Thyroid gland (tissue), 4 donors: ENCODE measurements around the gene PRRG2.

ENCODE experiments used
- POLR2A ChIP-seq, 2 donors: fragments of 450-650 bp; IDR thresholded peaks; one replicate each; pipeline ENCODE4 v1.6.1; 2017; ENCODE audit warnings: antibody characterized with exemption in 2 of 2, mild to moderate bottlenecking in 2 of 2, moderate library complexity in 1 of 2
- TF ChIP-seq, protein P1 (sequence below), 6 experiments: fragments of 200-600 bp in 3 of 6; fragments of 450-650 bp in 3 of 6; sonication (generic) in 3 of 6; IDR thresholded peaks; one replicate each; pipeline ENCODE4 v1.5.1; 2016 to 2019; ENCODE audit warnings: antibody characterized with exemption in 6 of 6, mild to moderate bottlenecking in 2 of 6, inconsistent platforms in 1 of 6, moderate library complexity in 1 of 6

DNA sequence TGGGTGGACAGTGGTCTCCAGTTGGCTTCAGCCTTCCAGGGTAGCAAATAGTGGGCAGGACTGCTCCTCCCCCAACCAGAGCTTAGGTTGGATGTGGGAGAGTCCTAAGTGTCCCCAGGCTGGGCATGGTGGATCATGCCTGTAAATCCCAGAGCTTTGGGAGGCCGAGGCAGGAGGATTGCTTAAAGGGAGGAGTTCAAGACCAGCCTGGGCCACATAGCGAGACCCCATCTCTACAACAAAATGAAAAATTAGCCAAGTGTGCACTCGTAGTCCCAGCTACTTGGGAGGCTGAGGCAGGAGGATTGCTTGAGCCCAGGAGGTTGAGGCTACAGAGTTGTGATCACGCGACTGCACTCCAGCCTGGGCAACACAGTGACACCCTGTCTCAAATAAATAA, 51.5 kb downstream of the PRRG2 start:
- TF ChIP-seq, protein P1, sequence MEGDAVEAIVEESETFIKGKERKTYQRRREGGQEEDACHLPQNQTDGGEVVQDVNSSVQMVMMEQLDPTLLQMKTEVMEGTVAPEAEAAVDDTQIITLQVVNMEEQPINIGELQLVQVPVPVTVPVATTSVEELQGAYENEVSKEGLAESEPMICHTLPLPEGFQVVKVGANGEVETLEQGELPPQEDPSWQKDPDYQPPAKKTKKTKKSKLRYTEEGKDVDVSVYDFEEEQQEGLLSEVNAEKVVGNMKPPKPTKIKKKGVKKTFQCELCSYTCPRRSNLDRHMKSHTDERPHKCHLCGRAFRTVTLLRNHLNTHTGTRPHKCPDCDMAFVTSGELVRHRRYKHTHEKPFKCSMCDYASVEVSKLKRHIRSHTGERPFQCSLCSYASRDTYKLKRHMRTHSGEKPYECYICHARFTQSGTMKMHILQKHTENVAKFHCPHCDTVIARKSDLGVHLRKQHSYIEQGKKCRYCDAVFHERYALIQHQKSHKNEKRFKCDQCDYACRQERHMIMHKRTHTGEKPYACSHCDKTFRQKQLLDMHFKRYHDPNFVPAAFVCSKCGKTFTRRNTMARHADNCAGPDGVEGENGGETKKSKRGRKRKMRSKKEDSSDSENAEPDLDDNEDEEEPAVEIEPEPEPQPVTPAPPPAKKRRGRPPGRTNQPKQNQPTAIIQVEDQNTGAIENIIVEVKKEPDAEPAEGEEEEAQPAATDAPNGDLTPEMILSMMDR (IDR thresholded peaks at IDR 0.05): no peak
- no peak for TF ChIP-seq POLR2A (IDR thresholded peaks at IDR 0.05)
